ENCODE data around the gene MMP28. TPM values are rescaled to one million over a fixed set of nuclear protein-coding genes. Genes with fewer than 3 reads are reported as not detected.

Gene MMP28
- total and polyA plus RNA-seq, 10 of the 15 experiments (the other 5 are each of a cell fraction or from before 2014, with no cell fraction given), result not detected

GRCh38 chr17:35842239-35842638 is 46.8 kb upstream of the MMP28 start:
- no peaks in the 10 kb centered on the region for H3K9me3 ChIP-seq (replicated peaks; ENCODE audit: control insufficient read depth, insufficient read depth, low read length)
- H3K4me1 ChIP-seq (ENCODE audit: control insufficient read depth, insufficient read depth, low read length), result no peaks in the 10 kb centered on the region
- DNase-seq (ENCODE audit: low read depth, low spot score) (no peak), ATAC-seq (no peak), FAIRE-seq (no peak)
- BruUV-seq (replicated peaks), result no TSS peak
- H3K79me2 ChIP-seq (ENCODE audit: control insufficient read depth, insufficient read depth, low read length), result no peaks in the 10 kb centered on the region
- H4K20me1 ChIP-seq (ENCODE audit: control insufficient read depth, insufficient read depth), result no peaks in the 10 kb centered on the region
- intact Hi-C loops (cut with micrococcal nuclease; ENCODE audit: unreplicated experiment) (no loop called here), in situ Hi-C loops (cut with MboI) (no loop called here)
- ChIA-PET CTCF (interaction anchor here (0.7 to 2.2 kb wide), 7 partner anchors 9 to 310 kb away, joined by 3 to 6 read pairs (median 4); no protein-coding TSS in a partner anchor), POLR2A (interaction anchor here (0.6 kb wide), 1 partner anchor 746 kb away, joined by 3 read pairs; no protein-coding TSS in a partner anchor), RAD21 (ENCODE audit: unreplicated experiment) (no interaction called here), SMC1A (ENCODE audit: uncharacterized antibody, unreplicated experiment) (interaction anchor here (0.9 to 1.9 kb wide), 3 partner anchors 8 to 101 kb away, joined by 3 to 8 read pairs (median 3); partner anchors contain the start of gene LYZL6)
- H3K9ac ChIP-seq (ENCODE audit: control insufficient read depth, insufficient read depth, low read length), result no peak overlapping the region
- 98% methylated on average over 5 of the region's 5 CpGs for WGBS (ENCODE audit: insufficient coverage, insufficient replicate concordance, low lambda C conversion rate, missing lambda C conversion rate)
- no peak overlapping the region for H3K4me2 ChIP-seq (ENCODE audit: control insufficient read depth, insufficient read depth)
- H2AFZ ChIP-seq (ENCODE audit: control insufficient read depth, low read depth, low read length), result no peak overlapping the region
- TF ChIP-seq TCF3 (IDR thresholded peaks at IDR 0.05; ENCODE audit: borderline replicate concordance, insufficient read depth, low read depth, low read length) (no peak), MAX (IDR thresholded peaks at IDR 0.05; ENCODE audit: low read depth, low read length) (no peak), TCF7 (IDR thresholded peaks at IDR 0.05; ENCODE audit: borderline replicate concordance) (no peak), ATF3 (IDR thresholded peaks at IDR 0.05; ENCODE audit: borderline replicate concordance, extremely low read depth, low read depth, low read length) (no peak), HDGF (IDR thresholded peaks at IDR 0.05) (no peak), ATF2 (IDR thresholded peaks at IDR 0.05; ENCODE audit: low read length) (no peak), ZNF207 (IDR thresholded peaks at IDR 0.05; ENCODE audit: borderline replicate concordance) (no peak), MEF2A (IDR thresholded peaks at IDR 0.05; ENCODE audit: insufficient read depth, low read depth, low read length) (no peak), RELB (IDR thresholded peaks at IDR 0.05; ENCODE audit: low read depth) (no peak), MXI1 (IDR thresholded peaks at IDR 0.05; ENCODE audit: low read depth, low read length) (no peak), FOXK2 (IDR thresholded peaks at IDR 0.05) (no peak), SIN3A (IDR thresholded peaks at IDR 0.05; ENCODE audit: low read depth, low read length) (no peak), POLR2A (IDR thresholded peaks at IDR 0.05; ENCODE audit: low read depth, low read length) (no peak), SREBF2 (IDR thresholded peaks at IDR 0.05; ENCODE audit: low read length) (no peak), SUPT20H (IDR thresholded peaks at IDR 0.05; ENCODE audit: borderline replicate concordance, control insufficient read depth, low read depth, low read length) (no peak), KDM1A (IDR thresholded peaks at IDR 0.05; ENCODE audit: borderline replicate concordance) (no peak), NFYA (IDR thresholded peaks at IDR 0.05; ENCODE audit: borderline replicate concordance, low read depth, low read length) (no peak), ASH2L (IDR thresholded peaks at IDR 0.05; ENCODE audit: borderline replicate concordance, low read depth) (no peak), DPF2 (IDR thresholded peaks at IDR 0.05) (no peak)
- H3K27me3 ChIP-seq (replicated peaks in 1 of 2; ENCODE audit: control insufficient read depth in 2 of 2, insufficient read depth in 2 of 2, low read length in 1 of 2), result no peaks in the 10 kb centered on the region
- H3K4me3 ChIP-seq, result no peak overlapping the region
- peaks cover 8 to 48% of the 10 kb centered on the region in 2 experiments for H3K36me3 ChIP-seq (ENCODE audit: control insufficient read depth in 2 of 2, insufficient read depth in 2 of 2, low read length in 1 of 2)
- no peak overlapping the region for H3K27ac ChIP-seq (ENCODE audit: control insufficient read depth, insufficient read depth)
